Activated CD4-positive, alpha-beta T cell treated with anti-CD3 and anti-CD28 coated beads, Interleukin-2, amount 50 U/mL, for 4 hours (primary cell): ENCODE measurements around the gene CLDN22.

Experiments
- DNase-seq, 2 experiments: peaks; one replicate each; pipeline ENCODE4 v3.0.0-alpha.2; 2020

CLDN22 gene

DNA sequence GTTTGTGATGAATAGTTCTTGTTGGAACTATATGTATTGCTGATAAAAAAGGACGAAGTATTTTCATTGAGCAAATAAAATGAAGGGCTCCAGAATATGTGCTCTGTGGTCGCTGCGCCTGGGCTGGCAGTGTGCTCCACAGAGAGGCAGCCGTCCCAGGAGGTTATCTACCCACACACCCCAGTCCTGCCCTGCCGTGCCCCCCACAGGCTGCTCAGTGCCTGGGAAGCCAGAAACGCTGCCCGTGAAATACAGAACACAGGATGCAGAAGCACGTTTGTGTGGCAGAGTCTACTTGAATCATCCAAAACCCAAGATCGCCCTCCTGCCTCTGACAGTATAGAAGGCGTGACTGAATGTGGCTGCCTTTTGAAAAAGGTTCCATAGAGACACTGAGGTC lies 1.4 kb downstream of the CLDN22 start:
- DNase-seq = no peak

DNA sequence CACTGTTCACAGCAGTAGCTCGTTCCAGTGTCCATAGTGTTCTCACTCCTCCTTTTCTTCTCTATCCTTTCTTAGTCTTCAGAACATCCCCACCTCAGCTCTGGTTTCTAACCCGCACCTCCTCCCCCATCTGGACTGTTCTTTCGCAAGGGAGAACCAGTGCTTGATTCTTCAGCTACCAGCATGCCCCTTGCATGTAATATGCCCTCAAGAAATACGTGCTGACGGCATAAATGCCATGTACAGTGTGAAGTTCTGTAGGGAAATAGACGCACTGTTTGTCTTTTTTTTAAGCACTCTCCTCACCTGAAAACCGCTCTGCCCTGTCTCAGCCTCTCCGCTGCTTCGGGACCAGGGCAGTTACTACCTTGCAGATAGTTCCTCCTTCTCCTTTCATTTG lies 5.3 kb downstream of the CLDN22 start:
- no peak for DNase-seq

DNA sequence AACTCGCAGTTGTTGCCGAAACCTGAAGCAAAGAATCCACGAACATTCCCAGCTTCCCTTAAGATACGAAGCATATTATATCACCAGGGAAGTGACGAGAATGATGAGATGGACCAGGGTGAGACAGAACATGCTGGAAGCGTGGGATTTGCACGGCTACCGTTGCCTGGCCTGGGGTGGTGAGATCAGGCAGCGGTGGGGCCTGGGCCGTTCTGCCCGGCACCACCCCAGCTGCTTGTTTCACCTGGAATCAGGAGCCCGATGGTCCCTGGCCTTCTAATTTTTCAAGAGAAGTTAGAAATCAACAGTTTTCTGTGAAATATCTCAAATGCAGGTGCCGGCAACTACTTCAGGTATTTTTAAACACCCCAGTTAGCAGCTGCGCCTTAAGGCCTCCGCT lies 5.7 kb downstream of the CLDN22 start:
- DNase-seq = no peak

DNA sequence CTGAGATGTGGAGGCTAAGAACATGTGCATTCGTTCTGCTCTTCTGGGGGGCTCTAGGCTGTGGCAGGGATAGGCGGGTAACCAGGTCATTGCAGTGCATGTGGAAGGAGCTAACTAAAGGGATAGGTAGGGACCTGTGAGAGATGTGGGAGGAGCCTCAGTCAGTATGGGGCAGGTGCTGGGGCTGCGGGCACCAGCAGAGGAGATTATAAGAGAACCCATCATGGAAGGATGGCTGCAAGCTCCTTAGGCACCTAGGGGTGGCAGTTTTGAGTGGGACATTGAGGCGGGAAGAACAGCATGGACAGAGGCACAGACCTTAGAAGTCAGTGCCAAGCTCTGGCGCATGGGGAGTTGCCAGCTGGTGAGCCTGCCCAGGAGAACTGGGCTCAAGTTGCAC lies 7.2 kb downstream of the CLDN22 start:
- DNase-seq = no peak

DNA sequence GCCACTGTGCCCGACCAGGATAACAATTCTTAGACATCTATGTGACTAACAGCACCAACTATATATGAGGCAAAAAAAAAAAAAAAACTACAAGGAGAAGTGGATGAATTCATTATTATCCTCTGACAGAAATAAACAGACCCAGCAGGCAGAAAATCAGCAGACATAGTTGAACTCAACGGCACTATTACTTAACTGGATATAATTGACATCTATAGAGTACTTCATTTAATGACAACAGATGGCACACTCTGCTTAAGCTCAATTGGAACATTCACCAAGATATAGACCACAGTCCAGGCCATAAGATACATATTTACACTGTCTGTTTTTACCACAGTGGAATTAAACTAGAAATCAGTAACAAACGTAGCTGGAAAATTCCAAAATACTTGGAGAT lies 13.3 kb downstream of the CLDN22 start:
- no peak for DNase-seq

DNA sequence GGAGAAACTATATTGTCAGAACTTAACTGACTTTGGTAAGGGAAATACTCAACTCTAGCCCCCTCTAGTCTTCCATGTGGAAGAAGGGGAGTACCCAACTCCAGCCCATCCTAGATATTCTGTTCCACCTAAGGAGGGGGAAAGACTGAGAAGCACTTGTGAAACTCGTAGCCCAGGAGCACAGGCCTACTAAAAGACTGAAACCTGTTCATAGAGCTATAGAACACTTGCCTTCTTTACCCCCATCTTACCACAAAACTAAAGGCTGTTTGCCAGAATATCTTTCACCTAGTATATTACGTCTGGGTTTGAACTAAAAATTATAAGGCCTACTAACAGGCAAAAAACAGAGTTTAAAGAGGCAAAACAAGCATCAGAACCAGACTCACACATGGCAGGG lies 15.5 kb downstream of the CLDN22 start:
- DNase-seq = no peak

DNA sequence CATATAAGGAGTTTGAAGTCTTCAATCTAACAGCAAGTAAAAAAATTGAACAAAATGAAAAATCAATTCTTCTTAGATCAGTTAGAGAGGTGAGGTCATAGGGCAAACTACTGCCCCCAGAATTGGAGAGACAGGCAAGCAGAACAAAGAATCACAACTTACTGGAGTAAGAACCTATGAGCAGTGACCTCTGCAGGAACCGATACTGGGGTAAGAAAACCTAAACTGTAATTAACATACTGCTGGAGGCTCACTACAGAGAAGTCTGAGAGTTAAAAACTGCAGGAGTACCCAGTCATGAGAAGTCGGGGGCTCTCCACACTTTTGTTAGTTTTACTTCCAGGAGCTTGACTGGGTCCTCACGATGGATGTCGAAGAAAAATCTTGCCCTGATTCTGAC lies 16.0 kb downstream of the CLDN22 start:
- no peak for DNase-seq

DNA sequence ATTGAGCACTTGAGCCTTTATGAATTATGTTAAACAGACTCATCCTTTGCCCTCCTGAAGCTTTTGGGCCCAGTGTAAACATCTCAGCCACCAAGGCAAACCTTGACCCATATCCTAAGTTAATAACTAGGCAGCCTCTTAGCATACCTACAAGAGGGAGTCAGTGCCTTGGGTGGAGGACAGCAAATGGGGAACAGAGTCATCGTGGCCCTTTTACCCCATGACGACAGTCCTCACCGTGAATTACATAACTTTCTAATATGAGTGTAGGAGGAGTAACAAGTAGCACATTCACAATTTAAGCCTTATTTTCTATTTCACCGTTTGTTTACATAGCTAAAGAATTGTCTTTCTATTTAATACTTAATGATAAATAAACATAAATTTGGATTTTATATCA lies 16.8 kb downstream of the CLDN22 start:
- DNase-seq = no peak

DNA sequence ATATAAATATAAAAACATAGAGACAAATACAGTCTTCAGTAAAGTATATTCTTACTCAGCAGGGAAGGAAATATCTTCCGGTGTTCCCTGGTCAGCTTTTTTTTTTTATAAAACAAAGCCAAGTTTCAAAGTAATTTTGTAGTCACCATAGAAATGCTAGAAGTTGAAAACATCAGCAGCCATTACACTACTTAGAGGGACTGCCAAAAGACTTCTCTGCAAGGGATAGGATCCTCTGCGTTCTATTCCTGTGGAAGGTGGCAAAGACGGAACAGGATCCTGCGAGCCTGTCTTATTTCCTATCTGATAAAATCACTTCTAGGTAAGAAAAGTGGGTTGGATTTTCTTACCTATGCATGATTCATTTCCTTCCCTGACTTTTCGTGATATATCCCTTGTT lies 19.4 kb downstream of the CLDN22 start:
- no peak for DNase-seq

DNA sequence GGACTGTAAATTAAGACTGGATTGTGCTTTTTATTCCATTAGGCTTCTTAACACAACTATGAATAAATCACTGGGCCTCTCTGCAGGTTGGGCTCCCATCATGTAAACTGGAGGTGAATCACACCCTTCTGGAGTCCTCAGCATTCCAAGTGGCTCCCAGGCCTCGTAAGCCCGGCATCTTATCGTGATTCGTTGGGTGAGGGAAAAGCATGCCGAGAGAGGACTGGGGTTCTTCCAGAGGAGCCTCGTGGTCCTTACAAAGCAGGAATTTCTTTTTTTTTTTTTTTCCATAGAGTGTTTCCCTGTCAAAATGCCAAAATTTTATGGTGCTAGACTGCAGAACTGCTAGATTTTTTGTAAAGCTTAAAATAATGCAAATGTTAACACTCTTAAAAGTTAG lies 20.0 kb downstream of the CLDN22 start:
- DNase-seq = no peak

DNA sequence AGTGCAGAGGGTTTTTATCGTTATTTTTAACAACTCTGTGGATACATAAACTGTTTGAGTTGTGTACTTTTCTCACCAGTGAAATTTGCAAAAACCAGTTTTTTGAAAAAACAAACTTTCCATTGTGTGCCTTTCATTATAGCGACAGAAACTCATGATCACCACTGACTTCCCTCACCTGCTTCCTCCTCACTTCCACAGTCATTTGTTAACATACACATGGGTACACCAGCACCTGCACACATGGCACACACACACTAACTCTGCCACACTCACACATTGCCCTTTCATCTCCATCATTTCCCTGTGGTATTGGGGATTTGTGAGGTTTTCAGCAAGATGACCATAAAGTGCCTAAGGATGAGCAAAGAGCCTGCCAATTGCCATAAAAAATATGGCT lies 20.6 kb downstream of the CLDN22 start:
- no peak for DNase-seq

DNA sequence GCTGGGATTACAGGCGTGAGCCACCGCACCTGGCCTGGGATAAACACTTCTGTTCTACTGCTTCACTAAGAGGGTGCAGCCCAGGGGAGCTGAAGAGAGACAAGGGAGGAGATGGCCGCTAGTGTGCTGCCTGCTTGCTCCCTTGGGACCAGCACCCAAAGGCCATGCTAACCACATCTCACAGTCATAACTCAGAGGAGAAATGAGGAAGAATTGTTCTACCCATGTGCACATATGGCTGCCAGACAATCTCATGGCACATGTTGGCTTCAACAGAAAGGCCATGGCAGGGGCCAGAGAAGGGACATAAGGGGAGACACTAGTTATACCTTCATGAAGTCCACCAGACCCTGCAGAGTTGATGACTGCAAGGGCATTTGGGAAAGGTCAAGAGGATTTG lies 22.4 kb downstream of the CLDN22 start:
- no peak for DNase-seq

DNA sequence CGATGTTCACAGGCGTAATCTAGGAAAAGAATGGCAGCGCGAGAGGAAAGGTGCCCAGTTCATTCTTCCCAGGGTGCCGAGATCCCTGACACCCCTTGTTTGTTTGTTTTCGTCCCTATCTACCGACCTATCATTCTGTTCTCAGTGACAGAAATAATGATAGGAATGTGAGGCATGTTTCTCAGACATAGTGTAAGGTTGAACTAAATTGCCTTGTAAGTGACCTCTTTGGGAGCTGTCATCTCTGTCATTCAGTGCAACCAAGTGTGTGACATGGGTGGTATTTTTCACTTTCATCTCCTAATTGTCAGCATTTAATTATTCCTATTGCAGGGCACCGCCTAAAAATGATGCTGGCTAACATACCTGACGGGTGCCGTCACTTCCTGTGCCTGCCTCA lies 24.4 kb downstream of the CLDN22 start:
- no peak for DNase-seq

DNA sequence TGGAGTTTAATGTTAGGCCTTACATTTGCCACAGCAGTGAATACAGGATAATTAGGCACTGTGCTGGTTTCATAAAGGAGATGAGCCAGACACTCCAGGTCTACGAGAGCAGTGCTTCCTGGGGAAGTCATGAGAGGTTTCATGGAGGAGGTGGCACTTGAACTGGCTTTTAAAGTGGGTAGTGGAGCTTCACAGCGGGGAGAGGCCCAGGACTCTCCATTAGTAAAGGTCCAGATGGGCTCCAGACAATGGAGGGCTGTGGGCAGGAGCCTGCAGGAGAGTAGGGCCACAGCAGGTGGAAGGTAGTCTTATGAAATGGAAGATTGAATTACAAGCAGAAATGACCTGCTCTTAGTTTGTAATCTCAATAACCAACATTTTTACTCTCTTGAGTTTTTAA lies 29.0 kb downstream of the CLDN22 start:
- no peak for DNase-seq

DNA sequence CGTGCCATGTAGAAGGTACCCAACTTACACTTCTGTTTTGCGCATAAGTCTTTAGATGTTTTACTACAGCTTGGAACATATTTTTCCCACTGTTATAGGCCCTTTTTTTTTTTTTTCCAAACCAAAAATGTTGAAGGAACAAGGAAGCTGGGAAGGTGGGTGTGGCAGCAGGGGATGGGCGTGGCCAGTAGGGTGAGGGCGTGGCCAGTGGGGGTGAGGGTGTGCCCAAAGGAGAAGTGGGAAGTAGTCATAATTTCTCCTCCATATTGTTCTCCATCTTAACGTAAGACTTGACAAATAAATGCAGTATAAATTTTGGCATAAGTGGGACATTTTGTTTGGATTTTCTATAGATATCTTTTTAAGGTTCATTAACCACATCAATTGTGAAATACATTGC lies 30.4 kb downstream of the CLDN22 start:
- no peak for DNase-seq

DNA sequence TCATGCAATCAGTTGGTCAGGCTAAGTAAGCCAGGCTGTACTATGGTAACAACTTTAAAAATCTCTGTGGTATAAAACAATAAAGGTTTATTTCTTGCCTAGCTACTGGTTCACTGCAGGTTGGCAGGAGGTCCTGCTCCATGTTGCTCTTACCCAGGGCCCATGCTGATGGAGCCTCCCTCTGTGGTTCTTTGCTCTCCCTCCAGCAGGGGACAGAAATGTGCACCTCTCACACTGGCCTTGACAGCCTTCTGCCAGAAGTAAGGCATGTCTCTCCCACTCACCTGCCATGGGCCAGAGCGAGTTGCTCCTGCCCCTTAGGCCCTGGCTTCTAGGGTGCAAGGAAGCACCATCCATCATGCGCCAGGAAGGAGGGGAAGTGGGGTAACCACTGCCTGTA lies 31.1 kb downstream of the CLDN22 start:
- DNase-seq = no peak

DNA sequence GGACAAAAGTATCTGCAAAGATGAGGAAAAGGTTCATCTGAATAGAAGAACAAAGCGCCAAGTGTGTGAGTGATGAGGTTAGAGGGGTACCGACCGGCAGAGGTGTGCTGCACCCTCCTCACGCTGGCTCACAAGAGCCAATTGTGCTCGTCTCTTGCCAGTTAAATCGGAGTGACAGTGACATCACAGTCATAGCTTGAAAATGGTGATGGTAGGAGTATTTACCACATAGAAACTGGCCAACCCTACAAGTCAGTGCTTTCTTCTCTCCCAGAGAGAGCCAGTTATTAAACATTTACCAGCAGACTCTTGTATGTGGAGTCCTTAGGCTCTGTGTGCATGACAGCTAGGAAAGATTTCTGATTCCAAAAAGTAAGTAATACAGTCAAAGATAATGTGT lies 32.4 kb downstream of the CLDN22 start:
- DNase-seq = no peak

DNA sequence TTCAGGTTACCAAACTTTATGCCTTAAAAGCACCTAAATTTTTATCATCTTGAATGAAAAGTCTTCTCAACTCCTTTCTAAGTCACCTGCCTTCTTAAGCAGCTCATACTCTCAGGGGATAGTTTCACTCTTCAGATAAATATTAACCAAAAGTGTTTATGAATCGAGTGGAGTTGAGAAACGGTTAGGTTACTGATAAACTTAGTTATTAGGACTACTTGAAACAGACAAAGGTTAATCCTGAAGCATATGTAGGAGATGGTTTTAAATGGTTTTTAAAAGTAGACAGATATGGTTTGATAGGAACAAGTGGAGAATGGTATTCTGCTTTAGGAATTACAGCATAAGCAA lies 32.8 kb downstream of the CLDN22 start:
- no peak for DNase-seq

DNA sequence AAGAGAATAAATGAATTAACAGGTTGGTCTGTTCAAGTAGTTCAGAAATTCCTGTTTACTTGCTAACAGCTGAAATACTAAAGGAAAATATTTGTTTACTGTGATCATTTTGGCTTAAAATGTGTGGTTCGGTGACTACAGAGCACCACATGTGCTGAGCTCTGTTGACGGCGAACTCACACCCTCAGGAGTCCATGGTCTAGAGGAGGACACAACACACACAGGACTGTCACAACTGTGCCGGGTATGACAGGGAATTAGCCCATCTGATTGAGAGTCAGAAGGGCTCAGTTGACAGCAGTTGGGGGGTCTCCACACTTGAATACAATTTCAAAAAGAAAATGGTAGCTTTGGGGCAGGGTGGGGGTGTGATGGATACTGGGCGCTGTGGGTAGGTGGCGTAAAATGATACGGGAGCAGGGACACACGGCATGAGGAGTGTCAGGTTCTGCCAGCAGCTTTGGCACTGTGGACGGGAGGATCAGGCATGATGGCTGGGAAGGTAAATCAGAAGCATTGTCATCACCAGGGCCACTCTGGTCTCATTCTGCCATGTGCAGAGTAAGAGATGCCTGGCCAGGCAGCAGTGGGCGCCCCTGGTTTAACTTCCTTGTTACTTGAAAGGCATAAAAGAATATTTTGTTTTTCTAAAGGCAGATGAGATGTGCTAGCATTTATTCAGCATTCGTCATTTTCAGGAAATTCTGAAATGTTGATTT lies 33.3 kb downstream of the CLDN22 start:
- no peak for DNase-seq

DNA sequence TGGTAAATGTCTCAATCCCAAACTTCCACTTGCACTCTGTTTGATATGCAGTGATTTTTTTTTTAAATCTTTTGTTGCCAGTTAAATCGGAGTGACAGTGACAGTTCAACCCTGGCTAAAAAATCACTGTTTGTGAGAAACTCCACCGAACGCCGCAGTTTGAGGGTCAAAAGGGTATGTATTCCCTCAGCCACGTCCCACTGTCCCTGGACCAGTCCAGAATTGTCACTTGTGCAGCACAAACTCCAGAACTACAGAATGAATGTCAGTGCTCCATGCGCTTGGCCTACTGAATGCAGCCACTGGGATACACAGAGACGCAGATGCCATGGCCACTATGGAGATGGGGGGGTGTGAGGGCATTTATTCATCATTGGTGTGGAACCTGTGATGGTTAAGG lies 34.2 kb downstream of the CLDN22 start:
- no peak for DNase-seq

DNA sequence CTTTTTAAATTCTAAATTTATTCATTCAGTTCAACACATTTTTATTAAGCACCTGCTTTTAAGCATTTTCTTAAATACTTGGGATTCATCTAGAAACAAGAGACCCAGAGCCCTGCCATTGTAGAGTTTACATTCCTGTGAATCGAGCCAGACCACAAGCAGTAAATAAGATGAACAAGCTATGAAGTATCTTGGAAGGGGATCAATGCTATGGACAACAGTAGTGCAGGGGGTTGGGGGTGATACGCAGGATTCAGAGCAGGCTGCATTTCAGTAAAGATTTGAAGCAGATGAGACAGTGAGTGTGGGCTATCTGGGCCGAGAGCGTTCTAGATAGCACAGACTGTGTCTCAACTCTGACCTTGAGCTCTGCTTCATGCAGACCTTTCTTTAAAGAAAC lies 35.1 kb downstream of the CLDN22 start:
- no peak for DNase-seq

DNA sequence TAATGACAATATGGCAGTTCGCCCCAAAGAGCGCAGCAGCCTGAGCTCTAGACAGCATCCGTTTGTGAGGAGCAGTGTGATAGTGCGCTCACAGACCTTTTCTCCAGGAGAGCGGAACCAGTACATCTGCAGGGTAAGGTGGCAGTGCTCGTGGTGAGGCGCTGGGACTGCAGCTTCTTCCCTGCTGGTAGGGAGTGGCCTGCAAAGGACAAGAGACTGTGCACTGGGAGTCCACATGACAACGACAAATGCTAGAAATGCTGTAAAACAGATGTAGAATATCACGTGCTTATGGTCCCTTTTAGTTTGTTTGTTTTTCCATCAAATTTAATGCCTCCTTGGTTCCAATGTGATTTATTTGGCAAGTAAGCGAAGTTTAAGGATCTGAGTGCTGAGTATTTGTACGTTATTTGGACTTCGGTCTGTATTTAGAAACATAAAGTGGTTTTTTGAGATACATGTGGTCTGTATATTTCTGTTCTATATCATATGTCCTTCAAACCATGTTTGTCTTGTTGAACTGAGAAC lies 35.8 kb downstream of the CLDN22 start:
- DNase-seq = no peak

DNA sequence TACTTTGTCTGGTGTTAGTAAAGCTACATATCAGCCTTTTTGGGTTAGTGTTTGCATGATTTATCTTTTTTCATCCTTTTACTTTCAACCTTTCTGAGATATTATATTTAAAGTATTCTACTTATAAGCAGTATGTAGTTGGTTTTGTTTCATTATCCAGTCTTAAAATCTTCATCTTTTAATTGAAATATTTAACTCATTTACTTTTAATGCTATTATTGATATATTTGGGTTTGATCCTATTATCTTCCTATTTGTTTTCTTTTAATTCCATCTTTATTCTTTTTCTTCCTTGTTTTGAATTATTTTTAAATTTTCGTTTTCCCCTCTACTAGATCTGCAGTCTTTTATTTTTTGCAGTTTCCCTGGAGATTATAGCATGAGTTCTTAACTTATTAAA lies 44.0 kb downstream of the CLDN22 start:
- no peak for DNase-seq

DNA sequence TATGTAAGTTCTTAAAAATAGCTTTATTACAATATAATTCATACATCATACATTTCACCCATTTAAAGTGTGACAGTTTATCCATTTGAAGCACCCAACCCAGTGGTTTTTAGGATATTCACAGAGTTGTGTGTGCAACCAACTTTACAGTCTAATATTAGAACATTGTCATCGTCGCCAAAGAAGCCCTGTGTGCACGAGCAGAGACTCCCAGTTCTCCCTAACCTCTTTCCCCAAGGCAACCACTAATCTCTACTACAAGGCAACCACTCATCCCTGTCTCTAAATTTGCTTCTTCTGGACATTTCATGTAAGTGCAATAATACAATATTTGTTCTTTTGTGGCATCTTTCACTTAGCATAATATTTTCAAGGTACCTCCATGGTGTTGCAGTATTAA lies 47.7 kb downstream of the CLDN22 start:
- no peak for DNase-seq

DNA sequence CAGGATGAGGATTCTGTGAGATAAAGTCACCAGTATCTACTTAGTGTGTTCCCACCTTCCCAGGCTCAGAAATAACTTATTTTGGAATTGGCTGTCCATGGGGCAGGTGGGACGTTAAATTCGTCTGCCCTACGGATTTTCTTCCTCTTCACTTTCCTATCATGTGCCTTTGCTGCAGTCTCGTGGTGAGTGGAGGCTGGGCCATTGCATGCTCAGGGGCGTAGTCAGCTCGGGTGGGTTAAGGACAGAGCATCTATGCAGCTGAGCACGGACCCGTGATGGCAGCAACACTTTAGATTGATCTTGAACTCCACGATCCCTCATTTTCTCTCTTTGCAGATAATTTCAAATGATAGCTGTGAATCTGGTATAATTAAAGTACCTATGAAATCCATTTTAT lies 51.5 kb downstream of the CLDN22 start:
- DNase-seq = no peak
